Left renal cortex interstitium (tissue), 4 donors: Measurements from ENCODE around the gene SART1. TPM values are rescaled to one million over a fixed set of nuclear protein-coding genes. Genes with fewer than 3 reads are reported as not detected.
"Not testable (repeated sequence)": the region's sequence is repeated elsewhere in the genome, so short reads cannot be mapped to it uniquely, and the experiment has no call there.

Experiments
- DNase-seq, 4 donors: peaks; one replicate each; pipeline ENCODE4 v3.0.0-alpha.2; 2013; ENCODE audit warnings: low read depth in 4 of 4, low spot score in 2 of 4, missing footprints in 1 of 4
- polyA plus RNA-seq, 4 donors: library from polyadenylated mRNA; unstranded; fragments of 120-200 nt; gene quantifications; one replicate each; pipeline ENCODE4 v1.2.1, GENCODE V29; 2013; ENCODE audit not compliant: insufficient read length in 4 of 4

SART1 gene
- polyA plus RNA-seq, 4 donors: 45.3 to 57.6 (median 52.4) TPM

GRCh38 chr11:65931773-65932557, 29.6 kb upstream of the SART1 start:
- no peak for DNase-seq

GRCh38 chr11:65932558-65932919, 29.0 kb upstream of the SART1 start:
- DNase-seq: no peak

- no peak for DNase-seq
These were observed 27.5 kb upstream of the SART1 start for GRCh38 chr11:65934014-65934413.

- no peak for DNase-seq
These were observed 23.8 kb upstream of the SART1 start for GRCh38 chr11:65937766-65938165.

- no peak for DNase-seq
These were observed 19.7 kb upstream of the SART1 start for GRCh38 chr11:65941720-65942310.

- DNase-seq: no peak
These were observed 19.0 kb upstream of the SART1 start for GRCh38 chr11:65942531-65942930.

- DNase-seq: no peak
These were observed 17.3 kb upstream of the SART1 start for GRCh38 chr11:65944191-65944590.

- no peak for DNase-seq
These were observed 16.8 kb upstream of the SART1 start for GRCh38 chr11:65944767-65945166.

GRCh38 chr11:65945430-65945911, 16.1 kb upstream of the SART1 start, which contains the start of gene TSGA10IP:
TSS of gene TSGA10IP (plus strand) at chr11:65945480. CDS start at chr11:65945676, 196 bp downstream.
- DNase-seq: no peak

- DNase-seq: no peak
These were observed 15.5 kb upstream of the SART1 start for GRCh38 chr11:65945941-65946558.

- no peak for DNase-seq
These were observed 14.9 kb upstream of the SART1 start for GRCh38 chr11:65946655-65947054.

- no peak for DNase-seq
These were observed 14.4 kb upstream of the SART1 start for GRCh38 chr11:65947133-65947532.

GRCh38 chr11:65947603-65948125, 13.9 kb upstream of the SART1 start:
- no peak for DNase-seq

- DNase-seq: not testable (repeated sequence)
These were observed 10.8 kb upstream of the SART1 start for GRCh38 chr11:65950711-65951110.

GRCh38 chr11:65951641-65952040, 9.9 kb upstream of the SART1 start:
- not testable (repeated sequence) for DNase-seq

- DNase-seq: no peak
These were observed 9.4 kb upstream of the SART1 start for GRCh38 chr11:65952052-65952521.

GRCh38 chr11:65953471-65953870, 8.1 kb upstream of the SART1 start:
- DNase-seq: no peak

GRCh38 chr11:65954771-65955170, 6.8 kb upstream of the SART1 start:
- no peak for DNase-seq

- no peak for DNase-seq
These were observed 3.2 kb upstream of the SART1 start for GRCh38 chr11:65958291-65958690.

GRCh38 chr11:65958774-65959420, 2.6 kb upstream of the SART1 start:
- no peak for DNase-seq

- DNase-seq: no peak
These were observed 689 bp upstream of the SART1 start for GRCh38 chr11:65960824-65961266.
